GM19397 (cell line): ENCODE data around the gene HIP1.
"Not testable (repeated sequence)": the region's sequence is repeated elsewhere in the genome, so short reads cannot be mapped to it uniquely, and the experiment has no call there.

Experiments
- ATAC-seq: cut with Tn5 transposase; IDR thresholded peaks from one replicate; pipeline ENCODE4 v1.9.1; 2021; ENCODE audit warnings: mild to moderate bottlenecking, moderate library complexity; ENCODE audit not compliant: unreplicated experiment

Gene HIP1

GRCh38 chr7:75739796-75740672 lies 1.3 kb upstream of the HIP1 start:
- ATAC-seq: no peak

DNA sequence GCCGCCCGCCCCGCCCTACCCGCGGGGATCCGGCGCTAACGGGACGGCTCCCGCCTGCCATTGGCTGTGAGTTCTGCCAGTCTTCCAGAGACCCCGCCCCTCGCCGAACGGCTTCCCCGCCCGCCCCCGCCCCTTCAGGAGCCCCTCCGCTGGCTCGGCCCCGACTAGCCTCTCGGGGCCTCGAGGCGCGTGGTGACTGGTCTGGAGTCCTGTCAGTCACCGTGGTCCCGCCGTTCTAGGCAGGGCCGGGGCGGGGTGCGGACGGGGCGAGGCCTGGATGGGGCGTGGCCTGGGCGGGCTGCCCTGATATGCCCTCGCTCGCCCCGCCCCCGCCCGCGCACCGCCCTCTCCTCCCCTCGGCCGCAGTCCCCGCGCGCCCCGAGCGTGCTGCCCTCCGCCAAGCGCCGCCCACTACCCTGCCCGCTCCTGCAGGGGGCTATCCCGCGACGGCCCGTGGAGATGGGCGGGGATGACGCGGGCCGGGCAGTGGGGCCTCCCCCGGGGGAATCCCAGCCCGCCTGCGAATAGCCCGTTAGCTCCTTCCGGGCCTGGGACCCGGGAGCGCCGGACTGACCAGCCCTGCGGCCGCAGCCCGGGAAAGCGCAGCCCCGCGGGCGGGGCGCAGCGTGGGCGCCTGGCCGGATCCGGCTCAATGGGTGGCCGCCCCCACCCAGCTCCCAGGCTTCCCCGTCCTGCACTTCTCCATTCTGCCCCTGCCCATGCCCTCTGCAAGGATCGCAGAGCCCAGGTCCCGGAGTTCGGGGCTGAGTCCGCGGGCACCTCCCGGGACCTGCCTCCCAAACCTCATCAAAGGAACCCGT lies 444 bp upstream of the HIP1 start:
- peak; percentile 92 for ATAC-seq

- no peak for ATAC-seq
Measured at GRCh38 chr7:75737856-75738603, 711 bp downstream of the HIP1 start.

GRCh38 chr7:75735581-75736350 lies 3.0 kb downstream of the HIP1 start:
- no peak for ATAC-seq

GRCh38 chr7:75734586-75735458 lies 3.9 kb downstream of the HIP1 start:
- no peak for ATAC-seq

DNA sequence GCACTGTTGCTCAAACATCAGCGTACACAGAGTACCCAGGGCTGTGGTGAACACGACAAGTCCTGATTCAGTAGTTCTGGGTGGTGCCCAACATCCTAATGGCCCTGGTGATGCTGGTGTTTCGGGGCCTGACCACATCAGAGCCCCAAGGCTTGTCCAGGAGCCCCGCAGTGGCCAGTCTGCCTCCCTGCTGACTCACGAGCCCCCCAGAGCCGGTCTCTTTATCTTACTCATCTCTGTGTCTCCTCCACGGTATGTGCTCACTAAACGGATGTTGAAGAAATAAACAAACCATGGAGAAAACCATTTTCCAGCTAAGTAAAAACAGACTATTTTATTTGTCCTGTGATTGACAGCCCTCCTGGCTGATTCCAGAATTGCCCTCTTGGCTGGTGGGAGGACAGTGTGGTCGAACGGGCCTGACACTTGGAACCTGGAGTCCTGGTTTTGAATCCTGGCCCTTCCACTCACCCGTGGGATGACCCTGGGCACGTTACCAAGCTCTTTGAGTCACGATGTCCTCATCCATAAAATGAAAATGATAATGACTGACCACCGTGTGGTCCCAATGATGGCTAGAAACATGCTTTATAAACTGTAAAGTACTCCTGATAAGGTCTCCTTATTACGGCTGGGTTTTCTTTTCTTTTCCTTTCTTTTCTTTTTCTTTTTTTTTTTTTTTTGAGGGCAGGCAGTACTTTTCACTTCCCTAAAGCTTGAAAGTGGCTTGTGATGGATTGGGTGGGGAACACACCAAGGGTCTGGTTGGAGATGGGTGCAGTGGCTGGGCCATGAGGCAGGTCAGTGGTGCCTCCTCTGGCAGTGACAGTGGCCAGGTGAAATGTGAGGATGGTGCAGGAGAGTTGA lies 5.7 kb downstream of the HIP1 start:
- no peak for ATAC-seq

DNA sequence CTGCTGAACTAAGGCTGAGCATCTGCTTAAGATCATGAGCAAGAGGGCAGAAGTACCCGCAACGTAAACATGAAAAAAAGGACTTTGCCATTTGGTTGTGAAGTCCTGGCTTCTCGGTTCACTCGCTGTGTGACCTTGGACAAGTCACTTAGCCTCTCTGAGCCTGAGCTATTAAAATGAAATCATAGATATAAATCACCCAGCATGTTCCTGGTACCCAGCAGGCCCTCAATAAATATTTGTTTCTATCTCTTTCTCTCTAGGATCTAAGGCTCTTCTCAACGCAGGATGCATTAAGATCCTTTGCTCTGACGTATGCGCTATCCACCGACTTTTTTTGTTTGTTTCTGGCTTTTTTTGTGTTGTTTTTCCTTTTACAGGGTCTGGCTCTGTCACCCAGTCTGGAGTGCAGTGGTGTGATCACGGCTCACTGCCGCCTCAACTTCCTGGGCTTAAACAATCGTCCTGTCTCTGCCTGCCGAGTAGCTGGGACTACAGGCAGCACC lies 6.7 kb downstream of the HIP1 start:
- no peak for ATAC-seq

DNA sequence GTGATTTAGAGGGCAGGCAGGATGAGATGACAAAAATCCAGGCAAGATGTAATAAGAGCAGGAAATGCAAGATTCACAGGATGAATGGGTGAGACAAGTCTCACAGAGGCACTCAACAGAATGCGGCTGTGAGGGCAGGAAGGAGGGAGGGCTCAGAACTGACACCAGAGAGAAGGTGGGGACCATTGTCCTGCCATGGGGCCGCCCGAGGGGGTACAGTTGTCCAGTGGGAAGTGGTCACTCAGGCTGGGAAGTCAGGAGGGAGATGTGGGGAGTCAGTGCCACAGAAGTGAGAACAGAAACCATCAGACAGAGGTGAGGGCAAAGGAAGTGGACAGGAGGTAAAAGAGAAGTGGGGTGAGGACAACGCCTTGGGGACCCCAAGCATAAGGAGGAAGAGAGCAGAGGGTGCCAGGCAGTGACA lies 8.9 kb downstream of the HIP1 start:
- no peak for ATAC-seq

GRCh38 chr7:75727881-75728593 lies 10.7 kb downstream of the HIP1 start:
- ATAC-seq: no peak

DNA sequence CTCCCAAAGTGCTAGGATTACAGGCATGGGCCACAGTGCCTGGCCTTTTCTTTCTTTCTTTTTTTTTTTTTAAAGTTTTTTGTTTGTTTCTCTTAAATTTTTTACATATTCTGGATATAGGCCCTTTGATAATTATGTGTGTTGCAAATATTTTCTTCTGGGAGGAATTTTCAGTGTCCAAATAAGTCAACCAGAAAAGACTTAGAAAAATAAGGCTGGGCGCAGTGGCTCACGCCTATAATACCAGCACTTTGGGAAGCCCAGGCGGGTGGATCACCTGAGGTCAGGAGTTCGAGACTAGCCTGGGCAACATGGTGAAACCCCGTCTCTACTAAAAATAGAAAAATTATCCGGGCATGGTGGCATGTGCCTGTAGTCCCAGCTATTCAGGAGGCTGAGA lies 11.4 kb downstream of the HIP1 start:
- not testable (repeated sequence) for ATAC-seq

DNA sequence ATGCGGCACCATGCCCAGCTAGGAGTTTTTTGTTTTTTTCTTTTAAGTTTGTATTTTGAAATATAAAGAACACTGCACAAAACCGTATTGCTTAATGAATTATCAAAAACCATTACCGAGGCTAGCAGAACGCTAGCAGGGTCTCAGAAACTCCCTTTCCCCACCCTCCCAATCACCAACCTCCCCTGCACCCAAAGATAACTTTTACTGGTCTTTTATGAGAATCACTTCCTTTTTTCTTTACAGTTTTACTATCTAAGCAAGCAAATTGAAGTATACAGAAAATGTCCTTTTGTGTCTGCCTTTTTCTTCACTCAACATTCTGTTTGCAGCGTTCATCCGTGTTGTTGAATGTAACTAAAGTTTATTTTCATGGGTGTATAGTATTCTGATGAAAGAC lies 13.4 kb downstream of the HIP1 start:
- no peak for ATAC-seq

GRCh38 chr7:75723444-75723843 lies 15.3 kb downstream of the HIP1 start:
- ATAC-seq: no peak

DNA sequence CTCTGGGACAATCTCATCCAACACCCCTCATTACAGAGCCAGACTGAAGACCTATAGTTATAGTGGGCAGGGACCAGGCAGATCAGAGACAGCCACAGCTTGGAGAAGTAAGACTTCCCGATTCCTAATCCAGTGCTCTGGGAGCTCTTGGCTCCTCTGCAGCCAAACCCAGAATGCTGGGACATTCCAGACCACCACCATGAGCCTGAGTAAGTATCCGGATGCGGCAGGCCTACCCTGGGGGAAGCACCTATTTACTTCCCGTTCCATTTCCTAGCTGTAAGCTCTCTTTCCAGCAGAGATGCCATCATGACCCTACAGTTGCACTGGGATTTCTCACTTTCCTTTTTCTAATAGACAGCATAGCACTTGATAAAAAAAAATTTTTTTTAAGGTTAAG lies 16.4 kb downstream of the HIP1 start:
- no peak for ATAC-seq

- ATAC-seq: not testable (repeated sequence)
Measured at GRCh38 chr7:75721922-75722321, 16.8 kb downstream of the HIP1 start.

DNA sequence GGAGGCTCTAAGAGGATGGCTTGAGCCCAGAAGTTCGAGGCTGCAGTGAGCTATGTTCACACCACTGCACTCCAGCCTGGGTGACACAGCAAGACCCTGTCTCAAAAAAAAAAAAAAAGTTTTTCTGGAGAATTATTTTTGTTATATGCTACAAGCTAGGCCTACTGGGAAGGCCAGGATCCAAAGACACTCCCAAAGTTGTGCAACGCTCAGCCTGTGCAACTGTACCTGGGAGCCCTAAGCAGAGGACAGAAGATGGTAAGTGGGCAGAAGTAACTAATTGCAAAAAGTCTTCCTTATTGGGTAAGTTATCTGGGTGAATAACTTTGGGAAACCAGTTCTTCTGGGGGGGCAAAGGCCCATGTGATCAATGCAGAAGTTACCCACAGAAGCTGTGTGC lies 17.3 kb downstream of the HIP1 start:
- ATAC-seq: no peak

DNA sequence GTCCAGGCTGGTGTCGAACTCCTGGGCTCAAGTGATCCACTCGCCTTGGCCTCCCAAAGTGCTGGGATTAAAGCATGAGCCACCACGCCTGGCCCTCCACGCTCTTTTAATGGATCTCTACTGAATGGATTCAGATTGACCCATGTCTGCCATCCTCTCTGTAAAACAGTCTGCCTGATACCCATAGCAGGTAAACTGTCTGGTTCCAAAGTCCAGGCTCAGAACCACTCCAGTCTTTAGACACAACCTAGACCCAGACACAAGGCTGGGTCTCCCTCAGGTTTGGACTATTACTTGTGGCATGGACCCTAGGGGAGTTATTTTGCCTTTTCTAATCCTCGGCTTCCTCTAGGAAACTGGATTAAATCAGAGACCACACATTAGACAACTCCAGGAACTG lies 19.1 kb downstream of the HIP1 start:
- no peak for ATAC-seq

- no peak for ATAC-seq
Measured at GRCh38 chr7:75718390-75719031, 20.2 kb downstream of the HIP1 start.
